PC-9 (cell line): ENCODE data around the gene VCY1B. TPM values are rescaled to one million over a fixed set of nuclear protein-coding genes. Genes with fewer than 3 reads are reported as not detected.
"Not testable (repeated sequence)": the region's sequence is repeated elsewhere in the genome, so short reads cannot be mapped to it uniquely, and the experiment has no call there.

Experiments used
- Bru-seq: library from RNA; stranded (reverse); fragments of 400-500 nt; gene quantifications from one replicate; lab custom pipeline; 2021; lab: Mats Ljungman, UMichigan
- BruChase-seq, 2 experiments: library from RNA; stranded (reverse); fragments of 400-500 nt; gene quantifications; one replicate each; lab custom pipeline; 2021; lab: Mats Ljungman, UMichigan
- BruUV-seq: library from RNA; stranded (reverse); fragments of 400-500 nt; replicated peaks from 2 replicates; lab custom pipeline; 2021; lab: Mats Ljungman, UMichigan
- CTCF ChIA-PET: fragments of 300-600 bp; sonication (Branson Sonifier 250); formaldehyde crosslinking; loops from one replicate; lab custom pipeline; 2022; ENCODE audit warnings: antibody characterized with exemption; lab: Charles Lee
- POLR2A ChIA-PET: fragments of 300-600 bp; sonication (Branson Sonifier 250); formaldehyde crosslinking; loops from one replicate; lab custom pipeline; 2022; ENCODE audit warnings: antibody characterized with exemption; ENCODE audit not compliant: unreplicated experiment; lab: Charles Lee
- DNase-seq, 2 experiments: peaks; one replicate each; pipeline versions ENCODE4 v3.0.0 to v3.0.0-alpha.2; 2015 to 2022; ENCODE audit warnings: mixed read lengths in 1 of 2
- H2AFZ ChIP-seq: fragments of 200-600 bp; sonication (generic); 2 replicates; pipeline ENCODE4 v1.8.1; 2017; ENCODE audit warnings: antibody characterized with exemption
- H3F3A ChIP-seq: fragments of 200-600 bp; sonication (generic); 2 replicates; pipeline ENCODE4 v1.8.1; 2017; ENCODE audit warnings: antibody characterized with exemption, mild to moderate bottlenecking, low read depth; ENCODE audit not compliant: insufficient read depth
- H3K27ac ChIP-seq: fragments of 200-600 bp; sonication (generic); 2 replicates; pipeline ENCODE4 v1.6.1; 2016; ENCODE audit warnings: mixed run types
- H3K27me3 ChIP-seq: fragments of 200-600 bp; sonication (generic); 2 replicates; pipeline ENCODE4 v1.6.1; 2016; ENCODE audit warnings: low read depth, mixed run types; ENCODE audit not compliant: insufficient read depth
- H3K36me3 ChIP-seq: fragments of 200-600 bp; sonication (generic); 2 replicates; pipeline ENCODE4 v1.6.1; 2016; ENCODE audit warnings: low read depth, mixed run types
- H3K4me1 ChIP-seq: fragments of 200-600 bp; sonication (generic); replicated peaks from 2 replicates; pipeline ENCODE4 v1.6.1; 2016; ENCODE audit warnings: mixed run types; ENCODE audit not compliant: insufficient read depth
- H3K4me2 ChIP-seq: fragments of 200-600 bp; sonication (generic); 2 replicates; pipeline ENCODE4 v1.6.1; 2017; ENCODE audit warnings: mixed run types
- H3K4me3 ChIP-seq: fragments of 200-600 bp; sonication (generic); 2 replicates; pipeline ENCODE4 v1.6.1; 2016; ENCODE audit warnings: mixed run types
- H3K79me2 ChIP-seq: fragments of 200-600 bp; sonication (generic); 2 replicates; pipeline ENCODE4 v1.6.1; 2017; ENCODE audit warnings: low read depth, mixed run types
- H3K9me2 ChIP-seq: fragments of 200-600 bp; sonication (generic); 2 replicates; pipeline ENCODE4 v1.8.1; 2017; ENCODE audit warnings: mild to moderate bottlenecking; ENCODE audit not compliant: insufficient read depth
- H3K9me3 ChIP-seq: fragments of 200-600 bp; sonication (generic); 2 replicates; pipeline ENCODE4 v1.8.1; 2016; ENCODE audit warnings: low read depth; ENCODE audit not compliant: insufficient read depth
- H4K20me1 ChIP-seq: fragments of 200-600 bp; sonication (generic); 2 replicates; pipeline ENCODE4 v1.8.1; 2017; ENCODE audit not compliant: insufficient read depth
- CTCF ChIP-seq: fragments of 200-600 bp; sonication (generic); conservative IDR thresholded peaks from 2 replicates; pipeline ENCODE4 v1.6.1; 2017; ENCODE audit warnings: mixed run types, antibody characterized with exemption, mild to moderate bottlenecking, moderate library complexity
- EZH2 ChIP-seq: fragments of 200-600 bp; sonication (generic); IDR thresholded peaks from 2 replicates; pipeline ENCODE4 v1.8.0; 2017; ENCODE audit warnings: antibody characterized with exemption, low read depth
- intact Hi-C: fragments of 100-400 bp; cut with micrococcal nuclease; formaldehyde crosslinking; loops from one replicate; pipeline ENCODE4 v1.10.0; 2022; ENCODE audit not compliant: unreplicated experiment
- long read RNA-seq: library from polyadenylated mRNA; stranded (forward); transcript quantifications from one replicate; pipeline ENCODE4 v2.0.0, GENCODE V29; 2022
- total RNA-seq: library from RNA; stranded (reverse); gene quantifications from 2 replicates; pipeline ENCODE4 v1.2.3, GENCODE V29; 2021

Gene VCY1B
- total RNA-seq = not detected in 2 replicates
- not detected for Bru-seq, nascent RNA
- not detected for BruChase-seq, experiment 1, labeled RNA remaining after a 2-hour chase
- not detected for BruChase-seq, experiment 2, labeled RNA remaining after a 6-hour chase
- long read RNA-seq = 0 reads

DNA sequence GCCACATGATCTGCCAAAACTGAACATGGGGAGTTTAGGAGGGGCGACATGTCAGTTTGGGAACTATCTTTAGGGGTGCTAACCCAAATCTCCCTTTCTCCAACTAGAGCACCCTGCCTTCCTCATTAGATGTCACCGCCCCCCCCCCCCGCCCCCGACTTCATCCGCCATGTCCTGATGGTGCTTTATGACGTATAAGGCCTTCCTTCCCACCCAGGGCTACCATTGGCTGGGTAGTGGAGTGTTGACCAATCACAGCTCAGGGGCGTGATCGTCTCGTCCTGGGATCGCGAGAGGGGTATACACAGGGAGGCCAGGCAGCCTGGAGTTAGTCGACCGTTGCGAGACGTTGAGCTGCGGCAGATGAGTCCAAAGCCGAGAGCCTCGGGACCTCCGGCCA is at the start of gene VCY1B:
VCY1B (plus strand) TSS at position 301 of the 400 bp plus-strand sequence; CDS start at position 364, 63 bp downstream.
- H3K27me3 ChIP-seq, H3K27ac ChIP-seq, DNase-seq, H3K79me2 ChIP-seq, H3K4me3 ChIP-seq, H3K4me2 ChIP-seq, H3K36me3 ChIP-seq, H3F3A ChIP-seq, H3K4me1 ChIP-seq, H3K9me3 ChIP-seq, POLR2A ChIA-PET, CTCF ChIA-PET, H3K9me2 ChIP-seq, H2AFZ ChIP-seq, intact Hi-C loops, BruUV-seq, H4K20me1 ChIP-seq: not testable (repeated sequence)

DNA sequence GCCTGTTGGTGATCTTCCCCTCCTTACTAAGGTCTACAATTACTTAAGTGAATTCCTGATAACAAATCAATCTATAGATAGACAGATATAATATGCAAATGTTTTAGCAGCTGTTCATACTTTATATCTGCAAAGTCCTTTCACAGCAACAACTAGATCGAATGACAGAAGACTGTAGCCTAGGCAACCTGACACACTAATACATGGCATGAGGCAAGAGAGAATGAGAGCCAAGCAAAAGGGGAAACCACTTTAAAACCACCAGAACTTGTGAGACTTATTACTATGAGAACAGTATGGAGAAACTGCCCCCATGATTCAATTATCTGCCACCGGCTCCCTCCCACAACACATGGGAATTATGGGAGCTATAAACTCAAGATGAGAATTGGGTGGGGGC is 44.1 kb upstream of the VCY1B start:
- H3F3A ChIP-seq, BruUV-seq, intact Hi-C loops: not testable (repeated sequence)

DNA sequence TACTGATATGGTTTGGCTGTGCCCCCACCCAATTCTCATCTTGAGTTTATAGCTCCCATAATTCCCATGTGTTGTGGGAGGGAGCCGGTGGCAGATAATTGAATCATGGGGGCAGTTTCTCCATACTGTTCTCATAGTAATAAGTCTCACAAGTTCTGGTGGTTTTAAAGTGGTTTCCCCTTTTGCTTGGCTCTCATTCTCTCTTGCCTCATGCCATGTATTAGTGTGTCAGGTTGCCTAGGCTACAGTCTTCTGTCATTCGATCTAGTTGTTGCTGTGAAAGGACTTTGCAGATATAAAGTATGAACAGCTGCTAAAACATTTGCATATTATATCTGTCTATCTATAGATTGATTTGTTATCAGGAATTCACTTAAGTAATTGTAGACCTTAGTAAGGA is 25.6 kb upstream of the VCY1B start:
- CTCF ChIA-PET, BruUV-seq, H3K27ac ChIP-seq: not testable (repeated sequence)

More for the DNA sequence above, 44.1 kb upstream of the VCY1B start:
- H3K27me3 ChIP-seq, H3K79me2 ChIP-seq, H2AFZ ChIP-seq, H3K27ac ChIP-seq, POLR2A ChIA-PET, H3K9me3 ChIP-seq, H4K20me1 ChIP-seq, H3K4me2 ChIP-seq, DNase-seq, H3K4me3 ChIP-seq, H3K4me1 ChIP-seq, CTCF ChIA-PET, H3K36me3 ChIP-seq, H3K9me2 ChIP-seq: not testable (repeated sequence)

DNA sequence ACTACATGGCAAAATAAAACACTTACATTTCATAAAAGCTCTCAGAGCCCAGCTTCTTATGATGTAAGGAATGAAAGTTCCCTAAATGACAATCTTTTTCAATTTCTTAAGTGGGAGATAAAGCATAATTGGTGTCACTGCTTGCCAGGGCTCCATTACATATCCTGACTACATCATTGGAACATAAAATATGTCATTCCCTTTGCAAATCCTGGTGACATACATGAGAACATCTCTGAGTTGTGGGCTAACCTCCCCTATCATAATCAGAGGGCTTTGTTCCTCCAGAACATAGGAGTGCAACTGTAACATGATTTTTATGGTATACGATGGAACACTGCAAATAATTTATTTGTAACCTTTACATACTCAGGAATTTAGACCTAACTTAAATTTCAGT is 29.9 kb downstream of the VCY1B start:
- no peaks in the 10 kb centered on the region for H3K27me3 ChIP-seq
- no peaks in the 10 kb centered on the region for H4K20me1 ChIP-seq
- intact Hi-C loops = no loop called here
- no peak overlapping the region for H3K27ac ChIP-seq
- H3K4me2 ChIP-seq = no peak overlapping the region
- H3K36me3 ChIP-seq = no peaks in the 10 kb centered on the region
- CTCF ChIA-PET = no interaction called here
- H3F3A ChIP-seq = no peaks in the 10 kb centered on the region
- H3K79me2 ChIP-seq = no peaks in the 10 kb centered on the region
- POLR2A ChIA-PET = no interaction called here
- no peak for DNase-seq
- no peak overlapping the region for H3K4me3 ChIP-seq
- no peaks in the 10 kb centered on the region for H3K4me1 ChIP-seq
- H2AFZ ChIP-seq = no peak overlapping the region
- no peaks in the 10 kb centered on the region for H3K9me3 ChIP-seq
- H3K9me2 ChIP-seq = no peaks in the 10 kb centered on the region
- TF ChIP-seq CTCF = no peak
- no peak for TF ChIP-seq EZH2
- BruUV-seq = no TSS peak

More for the DNA sequence above, 25.6 kb upstream of the VCY1B start:
- POLR2A ChIA-PET, H2AFZ ChIP-seq, H3K36me3 ChIP-seq, DNase-seq, H3K79me2 ChIP-seq, H3F3A ChIP-seq, intact Hi-C loops, H3K9me3 ChIP-seq, H3K27me3 ChIP-seq, H3K4me2 ChIP-seq, H3K9me2 ChIP-seq, H3K4me3 ChIP-seq, H3K4me1 ChIP-seq, H4K20me1 ChIP-seq: not testable (repeated sequence)

Other genes starting within 250 kb of the VCY1B start
- gene VCY, start 69.8 kb upstream of the VCY1B start, total RNA-seq = not detected in 2 replicates